Progenitor cell of endocrine pancreas (in vitro differentiated cells): Measurements from ENCODE around the gene ESR2. TPM values are rescaled to one million over a fixed set of nuclear protein-coding genes. Genes with fewer than 3 reads are reported as not detected.
"Not testable (repeated sequence)": the region's sequence is repeated elsewhere in the genome, so short reads cannot be mapped to it uniquely, and the experiment has no call there.

Source experiments
- DNase-seq: peaks from one replicate; pipeline ENCODE4 v3.0.0; 2021; ENCODE audit warnings: low spot score; ENCODE audit not compliant: unreplicated experiment
- H3K27ac Mint-ChIP-seq: 2 replicates; pipeline ENCODE4 v1.8.0; 2021; ENCODE audit warnings: mild to moderate bottlenecking, moderate library complexity, mixed read lengths
- H3K27me3 Mint-ChIP-seq: 2 replicates; pipeline ENCODE4 v1.8.0; 2021; ENCODE audit warnings: mixed read lengths
- H3K36me3 Mint-ChIP-seq: 2 replicates; pipeline ENCODE4 v1.8.0; 2022; ENCODE audit warnings: mixed read lengths; ENCODE audit not compliant: insufficient read depth
- H3K4me1 Mint-ChIP-seq: 2 replicates; pipeline ENCODE4 v1.8.0; 2021; ENCODE audit warnings: low read depth, mixed read lengths
- H3K4me3 Mint-ChIP-seq: 2 replicates; pipeline ENCODE4 v1.8.0; 2021; ENCODE audit warnings: low read depth, mild to moderate bottlenecking, moderate library complexity, mixed read lengths
- H3K9me3 Mint-ChIP-seq: 2 replicates; pipeline ENCODE4 v1.8.0; 2021; ENCODE audit warnings: low read depth, mixed read lengths
- microRNA-seq: library from miRNA; unstranded; fragments of <30 nt; microRNA quantifications from one replicate; pipeline ENCODE4 v1.1.0, GENCODE V29; 2020; ENCODE audit warnings: borderline number of aligned reads; ENCODE audit not compliant: unreplicated experiment
- total RNA-seq: library from RNA; stranded (reverse); gene quantifications from 2 replicates; pipeline ENCODE4 v1.2.1, GENCODE V29; 2021
- TF ChIP-seq, protein P1 (sequence below): fragments of 200-600 bp; sonication (generic); IDR thresholded peaks from one replicate; pipeline ENCODE4 v1.5.0; 2021; ENCODE audit warnings: antibody characterized with exemption, mild to moderate bottlenecking; ENCODE audit not compliant: unreplicated experiment

ESR2 gene
- total RNA-seq, 1 donor from 2014 or later, result 0.29 TPM

DNA sequence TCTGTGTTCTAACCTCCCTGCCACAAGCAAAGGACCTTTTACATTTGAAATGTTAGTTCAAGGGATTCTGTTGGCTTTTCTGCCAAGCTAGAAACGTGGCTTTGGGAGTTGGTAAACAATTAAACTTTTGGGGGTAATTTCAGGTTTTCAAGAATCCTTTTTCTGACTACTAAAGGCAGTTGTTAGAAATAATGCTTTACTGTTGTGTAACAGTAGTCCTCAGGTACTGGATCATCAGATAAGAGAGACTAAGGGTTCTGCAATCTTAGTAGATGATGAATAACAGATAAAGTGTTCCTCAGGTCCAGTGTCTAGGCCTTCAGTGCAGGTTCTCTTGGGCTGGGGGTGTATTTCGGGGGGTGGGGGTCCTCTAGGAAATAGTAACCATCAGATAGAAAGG lies 249.1 kb downstream of the ESR2 start:
- Mint-ChIP-seq H3K27ac (no peak overlapping the region), H3K27me3 (no peaks in the 10 kb centered on the region), H3K9me3 (peaks cover 12% of the 10 kb centered on the region), H3K4me1 (no peaks in the 10 kb centered on the region), H3K36me3 (peaks cover 27% of the 10 kb centered on the region), H3K4me3 (no peak overlapping the region)
- DNase-seq, result no peak
- TF ChIP-seq, protein P1, sequence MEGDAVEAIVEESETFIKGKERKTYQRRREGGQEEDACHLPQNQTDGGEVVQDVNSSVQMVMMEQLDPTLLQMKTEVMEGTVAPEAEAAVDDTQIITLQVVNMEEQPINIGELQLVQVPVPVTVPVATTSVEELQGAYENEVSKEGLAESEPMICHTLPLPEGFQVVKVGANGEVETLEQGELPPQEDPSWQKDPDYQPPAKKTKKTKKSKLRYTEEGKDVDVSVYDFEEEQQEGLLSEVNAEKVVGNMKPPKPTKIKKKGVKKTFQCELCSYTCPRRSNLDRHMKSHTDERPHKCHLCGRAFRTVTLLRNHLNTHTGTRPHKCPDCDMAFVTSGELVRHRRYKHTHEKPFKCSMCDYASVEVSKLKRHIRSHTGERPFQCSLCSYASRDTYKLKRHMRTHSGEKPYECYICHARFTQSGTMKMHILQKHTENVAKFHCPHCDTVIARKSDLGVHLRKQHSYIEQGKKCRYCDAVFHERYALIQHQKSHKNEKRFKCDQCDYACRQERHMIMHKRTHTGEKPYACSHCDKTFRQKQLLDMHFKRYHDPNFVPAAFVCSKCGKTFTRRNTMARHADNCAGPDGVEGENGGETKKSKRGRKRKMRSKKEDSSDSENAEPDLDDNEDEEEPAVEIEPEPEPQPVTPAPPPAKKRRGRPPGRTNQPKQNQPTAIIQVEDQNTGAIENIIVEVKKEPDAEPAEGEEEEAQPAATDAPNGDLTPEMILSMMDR, result no peak

DNA sequence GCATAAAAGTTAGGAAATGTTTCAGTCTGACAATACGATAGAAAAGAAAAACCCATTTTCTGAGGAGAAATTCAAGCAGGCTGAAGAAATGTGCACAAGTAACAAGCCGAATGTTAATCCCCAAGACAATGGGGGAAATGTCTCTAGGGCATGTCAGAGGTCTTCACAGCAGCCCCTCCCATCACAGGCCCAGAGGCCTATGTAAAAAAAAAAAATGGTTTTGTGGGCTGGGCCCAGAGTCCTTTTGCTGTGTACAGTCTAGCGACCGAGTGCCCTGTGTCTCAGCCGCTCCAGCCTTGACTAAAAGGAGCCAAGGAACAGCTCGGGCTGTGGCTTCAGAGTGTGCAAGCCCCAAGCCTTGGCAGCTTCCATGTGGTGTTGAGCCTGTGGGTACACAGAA lies 250.9 kb downstream of the ESR2 start:
- not testable (repeated sequence) for H3K27me3 Mint-ChIP-seq, DNase-seq, H3K4me1 Mint-ChIP-seq

DNA sequence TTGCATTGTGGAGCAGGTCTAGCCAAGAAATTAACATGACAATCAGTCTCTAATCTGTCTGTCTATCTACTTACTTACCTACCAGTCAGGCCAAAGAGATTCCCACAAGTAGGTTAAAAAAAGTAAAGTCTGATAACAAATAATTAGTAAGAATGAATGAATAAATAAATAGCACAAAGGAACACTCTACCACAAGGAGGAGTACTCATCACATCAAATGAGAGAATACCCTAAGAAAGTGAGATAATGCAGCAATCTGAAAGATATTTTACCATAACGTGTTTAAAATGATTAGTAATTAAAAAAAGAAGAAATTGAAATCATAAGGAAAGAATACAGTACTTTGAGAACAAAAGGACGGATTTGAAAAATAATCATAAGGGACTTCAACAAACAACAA lies 254.1 kb downstream of the ESR2 start:
- Mint-ChIP-seq H3K36me3 (peaks cover 48% of the 10 kb centered on the region), H3K27me3 (no peaks in the 10 kb centered on the region), H3K9me3 (peaks cover 19% of the 10 kb centered on the region), H3K27ac (no peak overlapping the region), H3K4me1 (no peaks in the 10 kb centered on the region), H3K4me3 (no peak overlapping the region)
- no peak for DNase-seq
- TF ChIP-seq, protein P1, result no peak

More for the DNA sequence above, 250.9 kb downstream of the ESR2 start:
- peaks cover 15% of the 10 kb centered on the region for H3K9me3 Mint-ChIP-seq
- H3K36me3 Mint-ChIP-seq, result peaks cover 34% of the 10 kb centered on the region
- not testable (repeated sequence) for H3K27ac Mint-ChIP-seq, H3K4me3 Mint-ChIP-seq

DNA sequence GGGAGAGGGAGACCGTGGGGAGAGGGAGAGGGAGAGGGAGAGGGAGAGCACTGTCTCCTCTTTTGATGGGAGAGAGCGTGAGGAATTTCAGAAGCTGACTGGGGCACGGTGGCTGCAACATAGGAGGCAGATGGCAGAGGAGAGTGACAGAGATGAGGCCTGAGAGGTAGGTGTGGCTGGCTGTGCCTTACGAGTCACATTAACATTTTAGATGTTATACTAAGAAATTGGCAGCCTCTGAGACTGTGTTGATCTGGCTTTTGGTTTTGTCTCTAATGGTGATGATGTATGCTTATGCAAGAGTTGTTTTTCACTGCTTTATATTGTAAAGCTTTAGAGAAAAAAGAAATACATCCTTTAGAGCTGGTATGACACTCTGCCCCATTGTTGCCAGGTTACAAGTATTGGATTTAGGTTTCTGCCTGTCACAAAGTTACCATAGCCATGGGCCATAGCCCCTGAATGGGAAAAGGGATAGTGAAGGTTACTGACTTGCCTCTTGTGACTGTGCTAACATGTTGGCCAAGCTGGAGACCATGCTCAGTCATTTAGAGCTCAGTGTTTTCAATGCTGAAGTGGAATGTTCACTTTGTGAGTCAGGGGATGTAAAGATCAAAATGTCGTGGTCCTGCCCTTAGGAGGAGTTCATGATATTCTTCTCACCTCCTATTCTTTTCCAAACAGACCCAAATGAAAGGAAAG lies 255.2 kb downstream of the ESR2 start:
- Mint-ChIP-seq H3K9me3 (peaks cover 17% of the 10 kb centered on the region), H3K36me3 (peaks cover 49% of the 10 kb centered on the region), H3K4me3 (no peak overlapping the region)

DNA sequence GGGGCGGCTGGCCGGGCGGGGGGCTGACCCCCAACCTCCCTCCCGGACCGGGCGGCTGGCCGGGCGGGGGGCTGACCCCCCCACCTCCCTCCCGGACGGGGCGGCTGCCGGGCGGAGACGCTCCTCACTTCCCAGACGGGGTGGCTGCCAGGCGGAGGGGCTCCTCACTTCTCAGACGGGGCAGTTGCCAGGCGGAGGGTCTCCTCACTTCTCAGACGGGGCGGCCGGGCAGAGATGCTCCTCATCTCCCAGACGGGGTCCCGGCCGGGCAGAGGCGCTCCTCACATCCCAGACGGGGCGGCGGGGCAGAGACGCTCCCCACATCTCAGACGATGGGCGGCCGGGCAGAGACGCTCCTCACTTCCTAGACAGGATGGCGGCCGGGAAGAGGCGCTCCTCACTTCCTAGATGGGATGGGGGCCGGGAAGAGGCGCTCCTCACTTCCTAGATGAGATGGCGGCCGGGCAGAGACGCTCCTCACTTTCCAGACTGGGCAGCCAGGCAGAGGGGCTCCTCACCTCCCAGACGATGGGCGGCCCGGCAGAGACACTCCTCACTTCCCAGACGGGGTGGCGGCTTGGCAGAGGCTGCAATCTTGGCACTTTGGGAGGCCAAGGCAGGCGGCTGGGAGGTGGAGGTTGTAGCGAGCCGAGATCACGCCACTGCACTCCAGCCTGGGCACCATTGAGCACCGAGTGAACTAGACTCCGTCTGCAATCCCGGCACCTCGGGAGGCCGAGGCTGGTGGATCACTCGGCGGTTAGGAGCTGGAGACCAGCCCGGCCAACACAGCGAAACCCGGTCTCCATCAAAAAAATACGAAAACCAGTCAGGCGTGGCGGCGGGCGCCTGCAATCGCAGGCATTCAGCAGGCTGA lies 256.1 kb downstream of the ESR2 start:
- Mint-ChIP-seq H3K27ac (peak overlapping the region; percentile 76), H3K9me3 (peaks cover 16% of the 10 kb centered on the region), H3K36me3 (peaks cover 46% of the 10 kb centered on the region)
- H3K27me3 Mint-ChIP-seq, H3K4me3 Mint-ChIP-seq, DNase-seq, H3K4me1 Mint-ChIP-seq: not testable (repeated sequence)

More for the DNA sequence above, 255.2 kb downstream of the ESR2 start:
- no peak for DNase-seq
- Mint-ChIP-seq H3K27ac (no peak overlapping the region), H3K27me3 (no peaks in the 10 kb centered on the region), H3K4me1 (no peaks in the 10 kb centered on the region)
- TF ChIP-seq, protein P1, result no peak

DNA sequence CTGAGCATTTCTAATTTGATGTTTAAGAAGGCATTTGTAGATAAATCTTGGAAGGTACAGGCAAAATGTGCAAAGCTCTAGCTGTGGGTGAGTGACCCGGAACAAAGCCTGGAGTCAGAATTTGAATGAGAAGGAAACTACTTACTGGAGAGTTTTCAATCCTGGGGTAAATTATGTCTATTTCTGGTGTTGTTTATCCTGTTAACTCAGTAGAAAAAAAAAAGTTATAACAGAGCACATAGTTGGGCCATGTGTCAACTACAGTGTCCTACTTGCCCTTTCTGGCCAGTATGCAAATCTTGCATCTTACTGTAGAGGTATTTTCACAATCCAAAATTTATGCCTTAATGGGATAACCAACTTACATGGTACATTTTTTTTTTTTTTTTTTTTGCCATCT lies 259.0 kb downstream of the ESR2 start:
- no peak for DNase-seq
- Mint-ChIP-seq H3K4me3 (no peak overlapping the region), H3K4me1 (peaks cover 3% of the 10 kb centered on the region), H3K9me3 (peaks cover 7% of the 10 kb centered on the region), H3K27me3 (no peaks in the 10 kb centered on the region), H3K36me3 (peaks cover 36% of the 10 kb centered on the region), H3K27ac (no peak overlapping the region)
- TF ChIP-seq, protein P1, result no peak

Small RNA genes within 50 kb of the gene (microRNA-seq; reads per million reads assigned to microRNA genes)
- gene MIR548H1, result not detected

Other genes with a start within 250 kb of the ESR2 start
- 70.3 and 71.9 TPM in 2 replicates for gene MTHFD1, start 94.0 kb upstream of the ESR2 start, total RNA-seq
- 1.1 and 1.6 TPM in 2 replicates for gene AKAP5, start 171.1 kb upstream of the ESR2 start, total RNA-seq
- gene ZBTB25, start 209.5 kb upstream of the ESR2 start, total RNA-seq, result 11.7 and 11.8 TPM in 2 replicates
- gene ZBTB1, start 210.4 kb upstream of the ESR2 start, total RNA-seq, result 43.6 and 44.5 TPM in 2 replicates
- 2.7 and 2.9 TPM in 2 replicates for gene HSPA2, start 246.4 kb upstream of the ESR2 start, total RNA-seq